ENCODE measurements around the gene GRM8. TPM values are rescaled to one million over a fixed set of nuclear protein-coding genes. Genes with fewer than 3 reads are reported as not detected.
A peak's percentile ranks its signal among the peaks of the same experiment; 100 is the strongest.

GRM8 gene
- total RNA-seq, 1 donor from 2014 or later, result 7.8 TPM

DNA sequence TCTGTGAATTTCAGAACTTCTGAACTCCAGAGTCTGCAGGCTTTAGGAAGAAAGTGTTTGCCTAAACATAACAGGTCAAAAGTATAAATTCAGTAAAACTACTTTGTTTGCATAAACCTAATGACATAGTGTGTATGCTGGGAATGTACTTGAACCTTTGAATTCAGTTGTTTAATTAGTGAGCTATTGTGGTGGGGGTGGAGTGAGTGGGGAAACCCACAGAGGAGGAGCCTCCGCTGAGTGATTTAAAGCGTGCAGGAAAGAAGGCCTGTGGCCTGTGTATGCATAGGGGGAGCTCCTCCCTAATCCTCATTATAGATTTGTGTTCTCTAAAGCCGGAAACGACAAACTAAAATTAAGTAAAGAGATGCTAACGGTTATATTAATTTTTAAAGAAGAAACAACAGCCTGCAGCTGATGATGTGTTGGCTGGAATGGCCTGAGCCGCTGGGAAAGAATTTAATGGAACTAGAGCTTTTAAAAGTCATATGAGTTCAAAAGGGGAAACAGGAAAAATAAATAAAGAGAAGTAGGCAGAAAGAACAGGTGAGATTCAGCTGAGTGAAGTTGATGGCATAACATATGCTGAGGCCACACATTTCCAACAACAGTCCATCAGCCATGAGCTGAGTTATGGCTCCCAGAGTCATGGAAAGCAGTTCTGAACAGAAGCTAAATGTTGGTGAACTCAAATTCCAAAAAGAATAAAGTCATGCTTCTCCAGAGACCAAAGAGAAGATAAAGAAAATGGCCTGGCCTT is 595.0 kb downstream of the GRM8 start:
- Mint-ChIP-seq H3K4me1 (ENCODE audit: low read depth, unreplicated experiment) (no peaks in the 10 kb centered on the region), H3K27me3 (ENCODE audit: unreplicated experiment) (no peaks in the 10 kb centered on the region), H3K36me3 (ENCODE audit: unreplicated experiment) (no peaks in the 10 kb centered on the region), H3K27ac (ENCODE audit: unreplicated experiment) (no peak overlapping the region), H3K9me3 (ENCODE audit: unreplicated experiment) (peaks cover 3% of the 10 kb centered on the region), H3K4me3 (ENCODE audit: unreplicated experiment) (no peak overlapping the region)
- TF ChIP-seq CTCF (IDR thresholded peaks at IDR 0.05; ENCODE audit: partially characterized antibody, unreplicated experiment), result no peak
- no peak for DNase-seq

- no peaks in the 10 kb centered on the region for H3K27me3 Mint-ChIP-seq (ENCODE audit: unreplicated experiment)
- H3K27ac Mint-ChIP-seq (ENCODE audit: unreplicated experiment), result no peak overlapping the region
- TF ChIP-seq CTCF (IDR thresholded peaks at IDR 0.05; ENCODE audit: partially characterized antibody, unreplicated experiment), result no peak
- no peak for DNase-seq
- H3K9me3 Mint-ChIP-seq (ENCODE audit: unreplicated experiment), result peaks cover 3% of the 10 kb centered on the region
- no peak overlapping the region for H3K4me3 Mint-ChIP-seq (ENCODE audit: unreplicated experiment)
- no peaks in the 10 kb centered on the region for H3K36me3 Mint-ChIP-seq (ENCODE audit: unreplicated experiment)
- H3K4me1 Mint-ChIP-seq (ENCODE audit: low read depth, unreplicated experiment), result no peaks in the 10 kb centered on the region
These were observed 595.6 kb downstream of the GRM8 start for GRCh38 chr7:126657137-126657536.

DNA sequence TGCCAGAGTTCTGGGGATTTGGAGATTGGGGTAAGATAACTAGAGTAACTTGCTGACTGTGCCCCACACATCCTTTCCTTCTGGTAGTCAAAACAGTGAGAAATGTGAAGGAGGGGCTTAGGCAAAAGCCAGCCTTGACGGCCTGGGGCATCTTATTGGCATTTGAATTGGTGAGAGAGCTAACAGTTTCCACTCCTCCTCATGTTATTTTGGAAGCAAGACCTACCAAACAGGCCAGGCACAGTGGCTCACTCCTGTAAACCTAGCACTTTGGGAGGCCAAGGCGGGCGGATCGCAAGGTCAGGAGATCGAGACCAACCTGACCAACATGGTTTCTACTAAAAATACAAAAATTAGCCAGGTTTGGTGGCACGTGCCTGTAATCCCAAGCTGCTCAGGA is 596.6 kb downstream of the GRM8 start:
- Mint-ChIP-seq H3K4me1 (ENCODE audit: low read depth, unreplicated experiment) (no peaks in the 10 kb centered on the region), H3K36me3 (ENCODE audit: unreplicated experiment) (peaks cover 4% of the 10 kb centered on the region), H3K4me3 (ENCODE audit: unreplicated experiment) (no peak overlapping the region), H3K27me3 (ENCODE audit: unreplicated experiment) (no peaks in the 10 kb centered on the region), H3K9me3 (ENCODE audit: unreplicated experiment) (peaks cover 6% of the 10 kb centered on the region), H3K27ac (ENCODE audit: unreplicated experiment) (no peak overlapping the region)
- no peak for TF ChIP-seq CTCF (IDR thresholded peaks at IDR 0.05; ENCODE audit: partially characterized antibody, unreplicated experiment)
- no peak for DNase-seq

DNA sequence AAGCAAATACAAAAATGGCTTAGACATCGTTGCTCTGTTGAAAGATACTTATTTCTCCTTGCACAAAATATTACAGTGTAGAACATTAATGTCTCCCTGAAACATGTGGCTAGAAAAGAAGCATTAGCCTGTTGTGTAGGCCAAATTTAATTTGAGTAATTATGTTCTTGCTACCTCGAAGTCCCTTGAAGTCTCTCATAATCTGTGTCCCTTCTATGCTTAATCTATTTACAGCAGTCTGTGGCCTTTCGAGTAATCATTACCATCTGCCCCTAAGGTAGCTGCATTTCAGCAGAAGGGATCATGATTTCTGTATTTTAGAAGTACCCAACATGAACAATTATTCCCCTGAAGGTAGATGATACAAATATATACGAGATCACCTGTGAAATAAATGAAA is 615.2 kb downstream of the GRM8 start:
- no peak for TF ChIP-seq CTCF (IDR thresholded peaks at IDR 0.05; ENCODE audit: partially characterized antibody, unreplicated experiment)
- Mint-ChIP-seq H3K9me3 (ENCODE audit: unreplicated experiment) (peaks cover 4% of the 10 kb centered on the region), H3K27ac (ENCODE audit: unreplicated experiment) (peak overlapping the region; percentile 26), H3K36me3 (ENCODE audit: unreplicated experiment) (no peaks in the 10 kb centered on the region), H3K27me3 (ENCODE audit: unreplicated experiment) (peaks cover 5% of the 10 kb centered on the region), H3K4me3 (ENCODE audit: unreplicated experiment) (peak overlapping the region; percentile 55), H3K4me1 (ENCODE audit: low read depth, unreplicated experiment) (peaks cover 7% of the 10 kb centered on the region)
- no peak for DNase-seq

GRCh38 chr7:126635545-126635944 is 617.2 kb downstream of the GRM8 start:
- no peak for TF ChIP-seq CTCF (IDR thresholded peaks at IDR 0.05; ENCODE audit: partially characterized antibody, unreplicated experiment)
- H3K4me3 Mint-ChIP-seq (ENCODE audit: unreplicated experiment), result no peak overlapping the region
- H3K27ac Mint-ChIP-seq (ENCODE audit: unreplicated experiment), result no peak overlapping the region
- peaks cover 7% of the 10 kb centered on the region for H3K4me1 Mint-ChIP-seq (ENCODE audit: low read depth, unreplicated experiment)
- peaks cover 5% of the 10 kb centered on the region for H3K27me3 Mint-ChIP-seq (ENCODE audit: unreplicated experiment)
- H3K36me3 Mint-ChIP-seq (ENCODE audit: unreplicated experiment), result no peaks in the 10 kb centered on the region
- peaks cover 2% of the 10 kb centered on the region for H3K9me3 Mint-ChIP-seq (ENCODE audit: unreplicated experiment)
- DNase-seq, result no peak
